Measurements from ENCODE around the gene UBR3.
A peak's percentile ranks its signal among the peaks of the same experiment; 100 is the strongest.
"Not testable (repeated sequence)": the region's sequence is repeated elsewhere in the genome, so short reads cannot be mapped to it uniquely, and the experiment has no call there.

The UBR3 gene

GRCh38 chr2:169946092-169946491 is 118.8 kb downstream of the UBR3 start:
- DNase-seq (ENCODE audit: low read depth), result no peak

DNA sequence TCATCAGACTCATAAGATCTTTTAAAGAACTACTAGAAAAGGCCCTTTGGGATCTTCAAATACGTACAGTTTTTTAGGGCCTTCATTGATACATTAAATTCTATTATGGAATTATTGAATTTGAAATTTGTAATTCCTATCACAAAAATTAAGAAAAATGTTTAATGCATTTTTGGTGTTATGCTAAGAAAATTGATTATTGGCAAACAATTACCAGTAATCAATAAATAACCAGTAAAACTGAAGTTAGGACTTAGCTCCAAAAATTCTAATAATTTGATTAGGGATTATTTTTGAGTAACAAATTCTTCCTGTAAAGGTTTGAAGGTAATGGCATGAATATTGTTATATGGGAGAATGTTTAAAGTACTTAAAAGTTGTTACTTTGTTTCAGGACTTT is 119.3 kb downstream of the UBR3 start:
- no peak for DNase-seq (ENCODE audit: low read depth)

- DNase-seq (ENCODE audit: low read depth), result no peak
These were observed 128.7 kb downstream of the UBR3 start for GRCh38 chr2:169955940-169956339.

- not testable (repeated sequence) for DNase-seq (ENCODE audit: low read depth)
These were observed 130.0 kb downstream of the UBR3 start for GRCh38 chr2:169957219-169957618.

- no peak for DNase-seq (ENCODE audit: low read depth)
These were observed 134.7 kb downstream of the UBR3 start for GRCh38 chr2:169961911-169962310.

DNA sequence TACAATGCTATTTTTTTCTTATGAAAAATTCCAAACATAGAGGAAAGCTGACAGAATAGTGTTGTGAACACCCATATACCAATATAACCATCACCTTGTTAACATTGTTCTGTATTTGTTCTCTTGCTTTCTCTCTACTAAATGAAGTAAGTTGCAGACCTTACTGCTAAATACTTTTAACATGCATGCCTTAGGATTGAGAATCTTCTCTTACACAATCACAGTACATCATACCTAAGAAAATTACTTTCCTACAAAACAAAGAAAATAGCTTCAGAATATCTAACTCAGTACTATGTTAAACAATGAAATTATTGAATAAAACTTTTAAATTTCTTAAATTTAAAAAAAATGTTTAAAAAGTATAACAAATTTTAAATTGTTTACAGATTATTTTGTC is 136.5 kb downstream of the UBR3 start:
- no peak for DNase-seq (ENCODE audit: low read depth)

GRCh38 chr2:169964740-169965139 is 137.5 kb downstream of the UBR3 start:
- no peak for DNase-seq (ENCODE audit: low read depth)

DNA sequence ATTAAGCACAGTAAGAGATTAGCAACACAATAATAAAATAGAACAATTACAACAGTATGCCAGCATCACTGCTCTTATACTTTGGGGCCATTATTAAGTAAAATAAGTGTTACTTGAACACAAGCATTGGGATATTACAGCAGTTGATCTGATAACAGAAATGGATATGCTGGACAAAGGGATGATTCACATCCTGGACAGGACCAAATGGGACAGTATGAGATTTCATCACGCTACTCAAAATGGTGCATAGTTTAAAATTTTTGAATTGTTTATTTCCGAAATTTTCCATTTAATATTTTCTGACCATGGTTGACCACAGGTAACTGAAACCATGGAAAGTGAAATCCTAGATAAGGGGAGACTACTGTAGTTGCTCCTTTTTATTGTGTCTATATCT is 138.2 kb downstream of the UBR3 start:
- no peak for DNase-seq (ENCODE audit: low read depth)

DNA sequence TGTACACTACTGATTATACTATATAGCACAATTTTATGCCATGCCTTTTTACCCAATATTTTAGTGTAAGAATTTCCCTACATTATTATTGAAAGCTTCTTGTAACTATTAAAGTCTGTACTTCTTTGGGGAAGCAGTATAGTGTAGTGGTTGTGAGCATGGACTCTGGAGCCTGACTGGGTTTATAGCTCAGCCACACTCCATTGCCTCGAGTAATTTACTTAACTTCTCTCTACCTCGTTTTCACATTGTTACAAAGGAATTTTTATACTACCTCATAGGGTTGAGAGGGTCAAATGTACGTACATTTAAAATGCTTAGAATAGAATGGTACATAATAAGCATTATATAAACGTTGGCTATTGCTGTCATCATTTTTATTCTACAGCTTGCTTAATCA is 139.2 kb downstream of the UBR3 start:
- no peak for DNase-seq (ENCODE audit: low read depth)

DNA sequence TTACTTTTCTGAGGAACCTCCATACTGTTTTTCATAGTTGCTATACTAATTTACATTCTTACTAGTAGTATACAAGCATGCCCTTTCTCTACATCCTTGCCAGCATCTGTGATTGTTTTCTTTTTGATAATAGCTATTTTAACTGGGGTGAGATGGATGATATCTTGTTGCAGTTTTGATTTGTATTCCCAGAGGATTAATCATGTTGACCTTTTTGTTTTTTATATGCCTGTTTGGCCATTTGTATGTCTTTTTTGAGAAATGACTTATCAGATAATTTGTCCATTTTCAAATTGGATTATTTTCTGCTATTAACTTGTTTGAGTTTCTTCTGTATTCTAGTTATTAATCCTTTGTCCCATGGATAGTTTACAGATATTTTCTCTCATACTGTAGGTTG is 141.5 kb downstream of the UBR3 start:
- no peak for DNase-seq (ENCODE audit: low read depth)

GRCh38 chr2:169975221-169975620 is 148.0 kb downstream of the UBR3 start:
- DNase-seq (ENCODE audit: low read depth), result no peak

- no peak for DNase-seq (ENCODE audit: low read depth)
These were observed 149.1 kb downstream of the UBR3 start for GRCh38 chr2:169976335-169976851.

DNA sequence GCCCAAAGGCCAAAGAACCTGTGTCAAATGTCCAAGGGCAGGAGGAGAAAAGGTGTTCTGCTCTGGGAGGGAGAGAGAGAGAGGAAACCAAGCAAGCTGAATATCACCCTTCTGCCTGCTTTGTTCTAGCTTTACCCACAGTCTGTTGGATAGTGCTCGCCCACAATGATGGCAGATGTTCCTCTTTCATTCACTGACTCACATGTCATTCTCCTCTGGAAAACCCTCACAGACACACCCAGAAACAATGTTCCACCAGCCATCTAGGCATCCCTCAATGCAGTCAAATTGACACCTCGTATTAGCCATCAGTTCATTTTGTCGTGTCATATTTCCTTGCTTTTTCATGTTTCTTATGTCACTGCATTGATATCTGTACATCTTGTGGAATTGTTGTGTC is 150.3 kb downstream of the UBR3 start:
- DNase-seq (ENCODE audit: low read depth), result no peak

DNA sequence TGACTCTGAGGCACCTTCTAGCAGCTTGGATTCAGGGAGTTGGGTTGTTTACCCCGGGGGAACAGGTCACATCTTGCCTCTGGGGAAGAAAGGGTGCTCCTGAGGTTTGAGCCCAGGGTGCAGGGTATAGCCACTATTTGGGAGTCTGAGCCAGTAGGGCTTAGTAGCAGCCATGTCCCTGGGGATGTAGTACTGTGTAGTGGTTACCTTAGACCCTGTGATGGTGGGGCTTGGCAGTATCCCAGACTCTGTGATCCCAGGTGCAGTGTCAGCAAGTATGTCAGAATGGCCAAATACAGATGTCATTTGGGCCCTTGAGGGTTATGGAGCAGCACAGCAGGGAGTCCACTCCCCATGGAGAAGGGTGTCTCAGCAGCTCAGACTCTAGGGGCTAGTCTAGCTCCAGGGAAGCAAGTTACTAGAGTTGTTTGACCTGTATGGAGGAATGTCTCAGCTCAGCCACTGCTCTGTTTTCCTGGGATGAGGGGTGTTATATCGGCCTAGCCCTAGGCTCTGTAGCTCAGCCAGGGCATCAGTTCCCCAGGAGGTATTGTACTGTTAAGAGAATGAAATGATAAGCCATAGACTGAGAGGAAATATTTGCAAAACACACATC is 151.3 kb downstream of the UBR3 start:
- no peak for DNase-seq (ENCODE audit: low read depth)

DNA sequence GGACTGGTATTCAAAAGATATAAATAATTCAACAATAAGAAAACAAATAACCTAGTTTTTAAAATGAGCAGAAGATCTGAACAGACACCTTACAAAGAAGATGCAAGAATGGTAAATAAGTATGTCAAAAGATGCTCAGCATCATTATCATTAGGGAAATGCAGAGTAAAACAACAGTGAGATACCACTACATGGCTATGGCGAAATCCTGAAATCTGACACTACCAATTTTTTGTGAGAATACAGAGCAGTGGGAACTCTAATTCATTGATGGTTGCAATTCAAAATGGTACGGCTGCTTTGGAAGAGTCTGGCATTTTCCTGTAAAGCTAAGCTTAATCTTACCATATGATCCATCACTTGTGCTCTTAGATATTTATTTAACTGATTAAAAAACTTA is 151.8 kb downstream of the UBR3 start:
- DNase-seq (ENCODE audit: low read depth), result no peak

DNA sequence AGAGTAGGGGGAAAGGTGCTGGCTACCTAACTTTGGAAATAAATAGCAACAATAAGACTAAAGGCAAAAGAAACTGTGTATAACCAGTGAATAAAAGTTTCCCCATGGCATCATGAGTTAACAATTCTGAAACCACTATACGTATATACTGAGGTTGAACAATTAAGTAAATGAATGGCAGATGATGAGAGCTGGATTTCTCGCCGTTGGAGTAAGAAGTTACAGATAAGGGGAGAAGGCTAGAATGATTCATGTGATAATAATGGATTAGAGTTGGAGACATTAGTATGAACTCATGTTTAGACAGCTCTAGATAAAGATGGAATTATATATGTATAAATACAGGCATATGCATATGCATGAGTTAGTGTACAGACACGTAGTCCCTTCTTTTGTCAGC is 152.7 kb downstream of the UBR3 start:
- no peak for DNase-seq (ENCODE audit: low read depth)

- no peak for DNase-seq (ENCODE audit: low read depth)
These were observed 153.4 kb downstream of the UBR3 start for GRCh38 chr2:169980643-169981042.

DNA sequence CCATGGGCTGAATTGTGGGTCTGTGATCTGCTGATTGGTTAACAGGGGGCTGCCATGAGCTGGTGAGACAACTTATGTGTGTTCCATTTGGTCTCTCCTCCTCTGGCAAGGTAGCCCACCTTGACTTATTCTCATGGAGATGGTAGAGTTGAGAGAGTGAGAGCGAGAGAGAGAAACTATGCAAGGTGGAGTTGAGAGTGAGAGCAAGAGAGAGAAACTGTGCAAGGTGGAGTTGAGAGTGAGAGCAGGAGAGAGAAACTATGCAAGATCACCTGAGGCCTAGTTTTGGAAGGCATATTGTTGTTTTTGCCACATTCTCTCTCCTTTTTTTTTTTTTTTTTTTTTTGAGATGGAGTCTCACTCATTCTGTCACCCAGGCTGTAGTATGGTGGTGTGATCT is 155.7 kb downstream of the UBR3 start:
- no peak for DNase-seq (ENCODE audit: low read depth)

DNA sequence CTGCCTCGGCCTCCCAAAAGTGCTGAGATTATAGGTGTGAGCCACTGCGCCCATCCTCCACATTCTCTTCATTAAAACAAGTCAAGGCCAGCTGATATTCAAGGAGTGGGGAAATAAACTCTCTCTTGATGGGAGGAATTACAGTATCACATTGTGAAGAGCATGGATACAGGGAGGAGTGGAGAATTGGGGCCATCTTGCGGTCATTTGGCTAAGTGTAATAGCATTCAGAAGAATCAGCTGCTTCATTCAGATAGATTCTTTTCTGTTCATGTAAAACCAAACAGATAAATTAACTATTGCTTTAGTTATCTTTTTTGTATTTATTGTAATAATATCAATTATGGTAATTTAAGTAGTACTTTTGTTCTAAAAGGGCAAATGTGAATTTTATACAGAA is 156.3 kb downstream of the UBR3 start:
- no peak for DNase-seq (ENCODE audit: low read depth)

- DNase-seq (ENCODE audit: low read depth), result no peak
These were observed 156.9 kb downstream of the UBR3 start for GRCh38 chr2:169984145-169984544.

GRCh38 chr2:169994752-169995151 is 167.5 kb downstream of the UBR3 start:
- DNase-seq (ENCODE audit: low read depth), result no peak

GRCh38 chr2:169997140-169997887 is 170.1 kb downstream of the UBR3 start:
- DNase-seq (ENCODE audit: low read depth), result no peak

GRCh38 chr2:169999054-169999453 is 171.8 kb downstream of the UBR3 start:
- DNase-seq (ENCODE audit: low read depth), result peak; percentile 58

DNA sequence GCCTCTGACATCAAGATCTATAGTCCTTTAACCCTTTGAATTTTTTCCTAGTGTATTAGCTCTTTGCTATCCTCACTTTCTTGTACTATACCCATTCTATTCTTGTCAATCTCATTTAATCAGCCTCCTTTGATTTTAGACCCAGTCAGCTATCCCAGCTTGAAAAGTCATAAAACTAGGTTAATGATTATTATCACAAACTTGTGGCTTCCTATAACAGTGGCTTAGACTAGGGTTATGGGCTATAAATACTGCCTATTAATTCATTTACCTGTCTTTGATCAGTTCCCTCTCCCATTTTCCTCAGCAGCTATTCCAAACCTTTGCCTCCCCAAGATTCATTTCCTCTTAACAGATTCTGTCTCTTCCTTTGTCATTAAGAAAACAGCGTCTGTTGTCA is 174.8 kb downstream of the UBR3 start:
- DNase-seq (ENCODE audit: low read depth), result no peak
